GM21515 (cell line): ENCODE data around the gene DNAJC1.
"Not testable (repeated sequence)": the region's sequence is repeated elsewhere in the genome, so short reads cannot be mapped to it uniquely, and the experiment has no call there.

ENCODE experiments used
- ATAC-seq: cut with Tn5 transposase; IDR thresholded peaks from one replicate; pipeline ENCODE4 v1.9.1; 2021; ENCODE audit not compliant: unreplicated experiment

DNAJC1 gene

DNA sequence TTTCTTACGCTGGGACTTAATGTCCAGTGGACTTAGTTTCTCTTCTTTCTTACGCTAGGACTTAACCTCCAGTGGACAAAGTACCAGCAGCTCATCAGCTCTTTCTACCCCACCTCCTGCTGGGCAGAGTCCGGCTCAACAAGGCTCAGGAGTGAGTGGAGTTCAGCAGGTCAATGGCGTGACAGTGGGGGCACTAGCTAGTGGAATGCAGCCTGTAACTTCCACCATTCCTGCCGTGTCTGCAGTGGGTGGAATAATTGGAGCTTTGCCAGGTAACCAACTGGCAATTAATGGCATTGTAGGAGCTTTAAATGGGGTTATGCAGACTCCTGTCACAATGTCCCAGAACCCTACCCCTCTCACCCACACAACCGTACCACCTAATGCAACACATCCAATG lies 269.8 kb downstream of the DNAJC1 start:
- no peak for ATAC-seq

DNA sequence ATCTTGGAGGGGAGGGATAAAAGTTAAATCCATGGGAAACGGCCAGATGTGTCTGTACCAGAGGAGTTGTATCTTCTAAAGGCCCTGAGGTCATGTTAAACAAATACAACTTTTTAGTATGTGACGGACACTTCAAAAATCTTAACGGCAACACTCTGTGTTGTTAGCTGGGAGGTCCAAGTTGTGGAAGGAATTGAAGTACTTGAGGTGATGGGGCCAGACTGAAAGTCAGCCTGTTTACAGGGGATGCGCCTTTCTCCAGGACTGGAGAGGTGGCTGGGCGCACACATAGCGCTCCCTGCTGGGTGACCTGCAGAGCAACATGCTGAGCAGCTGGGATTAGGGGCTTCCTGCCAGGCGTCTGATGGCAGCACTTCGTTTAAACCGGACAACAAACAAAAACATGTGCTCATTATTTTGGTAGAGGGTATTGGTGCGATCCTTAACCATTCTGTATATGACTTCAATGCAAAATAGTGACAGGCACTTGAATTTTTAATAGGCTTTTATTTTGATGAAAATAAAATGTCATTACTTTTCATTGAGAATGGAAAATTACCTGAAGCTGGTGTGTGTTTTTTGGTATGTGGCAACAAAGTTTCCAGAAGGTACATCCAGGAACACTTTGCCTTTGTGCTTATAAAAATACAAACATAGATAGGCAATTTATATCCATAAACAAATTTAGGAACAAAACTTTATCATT lies 271.3 kb downstream of the DNAJC1 start:
- ATAC-seq, result no peak

DNA sequence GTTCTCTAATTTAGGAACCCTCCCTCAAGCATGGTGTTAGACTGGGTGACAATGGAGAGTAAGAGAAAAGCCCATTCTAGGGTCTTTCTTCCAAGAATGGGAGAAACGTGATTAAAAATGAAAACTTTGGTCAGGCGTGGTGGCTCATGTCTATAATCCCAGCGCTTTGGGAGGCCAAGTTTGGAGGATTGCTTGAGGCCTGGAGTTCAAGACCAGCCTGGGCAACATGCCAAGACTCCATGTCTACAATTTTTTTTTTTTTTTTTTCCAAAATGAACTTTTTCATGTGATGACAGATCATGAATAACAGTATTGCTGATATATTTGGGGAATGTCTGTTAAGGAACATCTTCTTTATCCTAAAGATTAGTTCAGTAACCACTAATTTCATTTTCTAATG lies 274.9 kb downstream of the DNAJC1 start:
- ATAC-seq, result no peak

DNA sequence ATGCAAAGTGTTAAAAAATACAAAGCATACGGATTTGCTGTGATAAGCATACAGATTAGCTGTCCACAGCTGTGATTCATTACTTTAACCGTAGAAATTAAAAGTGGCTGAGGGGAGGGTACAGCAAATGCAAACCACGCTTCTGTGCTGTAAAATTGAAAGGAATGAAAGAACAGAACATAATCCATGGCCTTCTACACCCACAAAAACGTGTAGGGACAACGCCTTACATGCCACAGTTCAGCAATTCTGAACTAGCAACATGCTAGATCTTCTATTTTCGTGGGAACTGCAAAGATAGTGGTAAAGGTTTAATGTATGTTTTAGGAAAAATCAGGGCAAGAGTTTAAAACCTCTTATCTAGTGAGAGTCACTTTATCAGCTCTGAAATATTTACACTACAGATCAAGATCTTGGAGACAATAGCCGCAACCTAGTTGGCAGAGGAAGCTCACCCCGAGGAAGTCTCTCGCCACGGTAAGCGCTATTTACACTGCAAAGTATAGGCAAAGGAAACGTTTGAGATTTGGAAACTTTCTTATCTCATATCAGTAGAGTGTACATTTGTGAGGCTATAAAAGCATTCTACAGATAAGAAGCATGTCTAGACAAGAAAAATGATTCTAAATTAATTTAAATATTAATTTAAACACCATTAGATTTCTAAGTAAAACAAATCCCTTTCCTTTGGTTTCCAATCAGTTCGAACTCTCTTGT lies 275.9 kb downstream of the DNAJC1 start:
- ATAC-seq, result no peak

DNA sequence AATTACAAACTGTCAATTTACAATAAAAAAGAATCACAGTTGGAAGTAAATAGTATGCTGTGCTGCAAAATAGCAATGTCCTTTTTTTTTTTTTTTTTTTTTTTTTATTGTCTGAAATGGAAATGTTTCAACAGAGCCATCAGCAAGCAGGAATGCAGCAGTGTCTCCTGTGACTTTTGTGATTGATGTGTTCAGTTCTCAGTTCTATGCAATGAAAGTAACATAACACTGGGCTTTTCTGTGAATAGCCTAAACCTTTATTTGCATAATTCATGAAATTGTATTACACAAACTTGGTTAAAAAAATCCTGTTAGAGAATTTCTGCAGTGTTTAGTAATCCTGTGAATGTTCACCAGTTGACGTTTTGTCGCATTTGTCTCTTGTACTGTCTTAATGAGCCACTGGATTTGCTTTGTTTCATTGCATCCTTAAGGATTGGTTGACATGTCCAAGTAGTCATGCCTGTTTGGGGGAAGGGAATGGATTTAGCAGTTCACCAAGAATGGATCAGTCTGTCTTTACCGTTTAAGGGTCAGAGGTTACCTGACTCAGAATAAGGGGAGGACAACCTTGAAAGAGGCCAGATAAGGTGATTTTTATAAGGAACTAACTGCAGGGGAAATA lies 276.8 kb downstream of the DNAJC1 start:
- no peak for ATAC-seq

DNA sequence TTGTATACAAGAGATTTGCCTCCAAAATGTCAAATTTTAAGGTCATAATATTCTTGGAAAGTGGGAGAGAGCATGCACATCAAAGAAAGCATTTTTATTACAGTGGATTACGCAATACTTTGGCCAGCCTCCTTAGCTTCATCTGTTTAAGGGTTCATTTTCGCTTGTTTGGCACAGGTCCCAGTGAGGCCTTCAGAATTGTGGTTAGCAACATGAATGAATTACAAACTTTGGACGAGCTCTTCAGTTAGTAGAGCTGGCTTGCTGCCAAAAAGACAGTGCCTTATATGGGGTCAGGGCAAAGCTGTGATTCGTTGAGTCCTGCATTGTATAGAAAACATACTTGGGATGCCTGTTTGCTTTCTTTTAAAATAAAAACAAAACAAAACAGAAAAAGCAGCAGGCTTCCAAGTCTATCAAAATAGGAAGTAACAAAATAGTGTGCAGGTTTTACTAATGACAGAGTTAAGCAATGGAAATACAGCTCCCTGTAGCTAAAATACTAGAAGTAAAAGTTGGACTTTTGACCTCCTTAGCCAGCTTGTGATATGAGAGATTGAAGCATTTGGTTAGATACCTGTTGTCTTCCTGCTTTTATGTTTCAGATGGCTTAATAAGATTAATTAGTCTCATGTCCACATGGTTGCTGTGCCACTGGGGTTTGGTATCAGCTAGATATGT lies 278.7 kb downstream of the DNAJC1 start:
- no peak for ATAC-seq

DNA sequence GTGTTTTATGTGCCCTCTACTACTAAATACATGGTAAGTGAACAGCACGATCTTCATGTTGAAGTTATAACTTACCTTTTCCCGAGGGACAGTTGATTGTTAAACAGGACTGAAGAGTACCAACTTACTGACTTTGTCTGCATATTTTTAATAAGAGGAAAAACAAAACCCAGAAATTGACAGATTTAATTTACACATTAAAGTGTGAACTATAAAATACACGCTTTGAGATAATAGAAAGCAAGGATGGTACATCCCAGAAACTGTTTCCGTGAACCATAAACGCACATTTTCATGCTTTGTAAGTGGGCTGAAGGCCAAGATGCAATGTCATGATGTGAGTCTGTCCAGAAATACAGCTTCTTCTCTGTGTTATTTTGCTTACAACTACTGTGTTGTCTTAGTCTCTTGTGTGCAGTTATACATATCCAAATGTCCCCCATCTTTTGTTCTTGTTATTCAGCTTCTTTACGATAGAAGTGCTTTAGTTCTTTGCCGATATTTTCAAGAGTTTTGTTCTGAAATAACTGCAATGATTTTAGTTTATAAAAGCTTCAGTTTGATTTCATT lies 279.4 kb downstream of the DNAJC1 start:
- no peak for ATAC-seq

DNA sequence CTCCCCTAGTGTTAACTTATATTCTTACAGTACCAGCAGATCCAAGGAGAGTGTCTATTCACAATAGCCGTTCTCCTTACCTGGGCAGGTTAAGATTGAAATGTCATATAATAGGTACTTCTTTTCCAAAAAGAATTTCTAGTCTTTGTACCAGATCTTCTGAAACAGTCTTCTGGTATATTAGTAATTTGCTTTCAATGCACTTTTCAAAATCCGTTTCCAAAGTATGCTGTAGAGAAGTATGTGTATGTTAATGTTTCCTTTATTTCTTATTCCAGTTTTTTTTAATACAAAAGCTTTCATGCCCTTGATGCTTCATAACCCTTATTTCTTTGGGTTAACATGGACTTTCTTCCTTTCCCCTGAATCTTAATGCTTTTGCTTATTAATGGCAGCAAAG lies 281.3 kb downstream of the DNAJC1 start:
- ATAC-seq, result no peak

DNA sequence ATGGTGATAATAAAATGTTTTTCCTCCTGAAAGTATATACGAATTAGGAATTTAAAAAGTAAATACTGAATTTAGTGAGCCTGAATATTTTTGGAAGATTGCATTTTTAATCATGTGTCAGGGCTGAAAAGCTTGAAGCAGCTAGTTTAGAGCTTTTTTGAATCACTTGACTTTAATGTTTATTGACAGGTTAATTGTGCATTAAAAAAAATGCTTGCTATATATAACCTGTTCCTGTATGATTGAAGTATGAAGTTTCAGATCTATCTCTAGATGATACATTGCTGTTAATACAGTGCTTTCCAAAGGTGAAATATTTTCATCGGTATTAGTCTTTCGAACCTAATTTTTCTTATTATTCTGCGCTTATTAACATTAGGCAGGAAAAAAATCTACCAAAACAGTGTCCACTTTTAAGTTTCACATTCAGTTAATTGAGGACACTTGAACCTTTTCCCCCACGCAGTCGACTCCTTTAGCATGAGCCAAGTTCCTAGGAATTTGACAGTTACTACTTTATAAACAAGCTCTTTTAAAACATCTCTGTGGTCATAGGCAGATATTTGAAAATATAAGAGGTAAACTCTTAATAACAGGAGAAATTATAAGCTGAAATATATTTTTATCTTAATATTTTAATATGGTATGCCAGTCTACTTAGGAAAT lies 282.4 kb downstream of the DNAJC1 start:
- no peak for ATAC-seq

DNA sequence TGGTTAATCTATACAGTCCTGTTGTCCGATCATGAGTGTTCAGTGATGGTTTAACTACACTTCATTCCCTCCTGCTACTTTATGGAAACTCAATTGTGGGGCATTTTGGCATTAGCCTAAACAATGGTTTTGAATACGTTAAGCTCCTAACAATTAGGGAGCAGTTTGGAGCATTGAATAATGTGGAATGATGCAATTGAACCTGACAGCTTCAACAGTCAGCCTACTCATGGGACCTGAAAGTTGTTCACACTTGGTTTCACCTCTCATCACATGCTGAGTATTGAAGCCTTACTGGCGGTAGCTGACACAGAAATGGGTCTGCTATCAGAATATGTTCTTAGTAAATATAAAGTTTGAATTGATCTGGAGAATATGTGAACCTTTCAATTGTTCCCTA lies 283.4 kb downstream of the DNAJC1 start:
- ATAC-seq, result no peak

DNA sequence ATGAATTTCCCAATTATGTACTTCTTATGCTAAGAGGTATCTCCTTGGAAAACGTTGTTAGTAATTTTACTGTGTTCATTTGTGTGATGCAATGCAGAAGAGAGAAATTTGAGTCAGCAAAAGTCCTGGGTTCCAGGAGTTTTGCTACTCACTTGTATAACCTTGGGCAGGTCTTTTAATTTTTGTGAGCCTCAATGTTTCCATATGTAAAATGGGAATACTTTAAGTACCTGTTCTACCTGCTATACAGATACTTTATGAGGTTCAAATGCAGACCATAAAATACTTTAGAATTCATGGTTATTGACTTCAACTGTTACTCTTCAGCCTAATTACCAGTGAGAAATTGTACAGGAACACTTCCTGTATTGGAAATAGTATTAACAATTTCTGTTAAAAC lies 284.0 kb downstream of the DNAJC1 start:
- ATAC-seq, result no peak

DNA sequence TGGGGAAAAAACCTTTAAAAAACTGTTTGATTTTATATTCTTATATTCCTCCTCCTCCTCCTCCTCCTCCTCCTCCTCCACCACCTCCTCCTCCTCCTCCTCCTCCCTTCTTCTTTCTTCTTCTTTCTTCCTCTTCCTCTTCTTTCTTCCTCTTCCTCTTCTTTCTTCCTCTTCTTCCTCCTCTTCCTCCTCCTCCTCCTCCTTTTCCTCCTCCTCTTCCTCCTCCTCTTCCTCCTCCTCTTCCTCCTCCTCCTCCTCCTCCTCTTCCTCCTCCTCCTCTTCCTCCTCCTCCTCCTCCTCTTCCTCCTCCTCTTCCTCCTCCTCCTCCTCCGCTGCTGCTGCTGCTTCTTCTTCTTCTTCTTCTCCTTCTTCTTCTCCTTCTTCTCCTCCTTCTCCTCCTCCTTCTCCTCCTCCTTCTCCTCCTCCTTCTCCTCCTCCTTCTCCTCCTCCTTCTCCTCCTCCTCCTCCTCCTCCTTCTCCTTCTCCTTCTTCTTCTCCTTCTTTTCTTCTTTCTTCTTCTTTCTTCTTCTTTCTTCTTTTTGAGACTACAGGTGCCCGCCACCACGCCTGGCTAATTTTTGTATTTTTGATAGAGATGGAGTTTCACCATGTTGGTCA lies 286.0 kb downstream of the DNAJC1 start:
- not testable (repeated sequence) for ATAC-seq

DNA sequence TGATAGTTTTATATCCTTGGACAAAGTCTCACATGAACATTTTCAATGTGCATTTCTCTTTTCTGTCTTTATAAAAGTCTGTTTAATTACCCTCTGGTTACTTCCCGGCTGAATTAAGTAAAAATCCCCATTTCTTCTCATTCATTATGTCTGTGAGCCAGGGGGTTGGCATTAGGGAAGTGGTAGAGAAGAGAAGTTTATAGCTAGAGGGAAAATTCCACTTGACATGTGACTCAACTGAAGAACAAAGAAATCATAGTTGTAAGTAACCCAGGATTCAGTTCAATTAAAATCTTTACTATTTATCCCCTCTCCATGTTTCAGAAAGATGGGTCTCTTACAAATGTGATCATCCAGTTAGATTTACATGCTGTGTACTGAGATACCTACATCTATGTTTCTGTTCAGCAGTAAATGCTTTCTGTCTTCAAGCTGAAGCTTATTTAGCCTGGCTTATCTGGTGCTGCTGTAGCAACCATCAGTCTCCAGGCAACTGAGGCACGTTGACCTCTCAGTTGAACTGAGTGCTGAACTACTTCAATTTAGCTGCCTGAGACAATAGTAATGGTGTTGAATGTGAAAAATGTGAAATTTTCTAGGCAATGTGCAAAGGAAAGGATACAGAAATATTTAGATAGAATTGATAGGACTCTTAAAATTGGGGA lies 287.9 kb downstream of the DNAJC1 start:
- ATAC-seq, result no peak

DNA sequence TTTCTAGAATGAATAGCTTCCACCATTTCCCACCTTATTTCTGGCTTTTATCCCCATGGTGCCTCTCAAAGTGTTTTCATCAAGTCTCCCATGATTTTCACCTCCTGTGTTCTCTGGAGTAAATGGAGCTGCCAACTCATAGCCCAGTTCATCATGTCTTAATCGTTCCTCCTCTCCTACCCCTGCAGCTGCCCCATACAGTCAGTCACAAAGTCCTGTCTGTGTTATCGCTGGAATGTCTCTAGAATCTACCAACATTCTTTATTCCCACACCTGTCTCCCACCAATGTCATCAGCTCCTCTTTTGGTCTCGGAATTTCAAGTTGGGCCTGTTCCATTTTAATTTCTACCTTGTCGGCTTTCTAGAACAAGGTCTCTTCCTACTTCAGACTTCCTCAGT lies 290.6 kb downstream of the DNAJC1 start:
- ATAC-seq, result no peak

DNA sequence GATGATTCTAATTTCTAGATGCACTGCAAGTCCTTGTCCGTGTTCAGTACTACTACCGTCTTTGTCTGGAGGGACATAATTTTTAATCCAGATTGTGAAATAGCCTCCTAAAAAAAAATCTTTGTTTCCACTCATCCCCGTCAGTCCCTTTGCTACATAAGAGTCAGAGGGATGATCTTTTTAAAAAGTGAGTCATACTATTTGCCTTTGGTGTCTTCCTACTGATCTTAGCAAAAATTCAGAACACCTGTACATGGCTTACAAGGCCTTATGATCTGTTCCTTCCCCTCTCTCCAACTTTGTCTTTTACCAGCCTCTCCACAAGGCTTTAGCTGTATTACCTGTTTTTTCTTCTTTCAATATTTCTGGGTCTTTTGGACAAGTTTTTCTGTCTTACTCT lies 296.0 kb downstream of the DNAJC1 start:
- no peak for ATAC-seq
